ENCODE results near the gene MMD. TPM values are rescaled to one million over a fixed set of nuclear protein-coding genes. Genes with fewer than 3 reads are reported as not detected.

The MMD gene
- total and polyA plus RNA-seq, 2 of the 13 experiments (the other 11 are each of a cell fraction or from before 2014, with no cell fraction given), result 121 to 225 TPM

GRCh38 chr17:55394357-55395021, 27.1 kb downstream of the MMD start (continued):
- TF ChIP-seq NCOA5 (CRISPR knock-in tag; IDR thresholded peaks at IDR 0.05) (peak; percentile 52; the same call in 1 of the 2 replicates), SMC3 (IDR thresholded peaks at IDR 0.05; ENCODE audit: low read length) (no peak), ZNF264 (CRISPR knock-in tag; IDR thresholded peaks at IDR 0.05) (peak; percentile 81; the same call in 1 of the 2 replicates), E2F2 (CRISPR knock-in tag; IDR thresholded peaks at IDR 0.05; ENCODE audit: borderline replicate concordance) (no peak), ERF (CRISPR knock-in tag; IDR thresholded peaks at IDR 0.05) (0 out of 2 replicates have a peak, but pooled peaks have one; percentile 33), FOXP1 (IDR thresholded peaks at IDR 0.05) (peak; percentile 54; the same call in 1 of the 2 replicates), FOXP1 (CRISPR knock-in tag; IDR thresholded peaks at IDR 0.05) (peak; percentile 90), ZNF564 (CRISPR knock-in tag; IDR thresholded peaks at IDR 0.05) (no peak), ZNF704 (CRISPR knock-in tag; IDR thresholded peaks at IDR 0.05; ENCODE audit: borderline replicate concordance) (no peak), FOXA3 (CRISPR knock-in tag; IDR thresholded peaks at IDR 0.05) (peak; percentile 96), MIER3 (CRISPR knock-in tag; IDR thresholded peaks at IDR 0.05; ENCODE audit: borderline replicate concordance) (peak; percentile 35; the same call in 1 of the 2 replicates), MBD4 (IDR thresholded peaks at IDR 0.05; ENCODE audit: borderline replicate concordance, low read length) (peak; percentile 58; the same call in 1 of the 2 replicates), SP1 (IDR thresholded peaks at IDR 0.05) (no peak), SP1 (CRISPR knock-in tag; IDR thresholded peaks at IDR 0.05) (no peak), ZNF710 (CRISPR knock-in tag; IDR thresholded peaks at IDR 0.05; ENCODE audit: borderline replicate concordance) (no peak), KDM6A (CRISPR knock-in tag; IDR thresholded peaks at IDR 0.05; ENCODE audit: low read depth) (peak; percentile 85), ZNF644 (CRISPR knock-in tag; IDR thresholded peaks at IDR 0.05; ENCODE audit: low read depth) (peak; percentile 44; the same call in 1 of the 2 replicates), ZNF768 (CRISPR knock-in tag; IDR thresholded peaks at IDR 0.05) (no peak), ZNF841 (CRISPR knock-in tag; IDR thresholded peaks at IDR 0.05; ENCODE audit: borderline replicate concordance) (no peak)
- TF ChIP-seq, protein P1, sequence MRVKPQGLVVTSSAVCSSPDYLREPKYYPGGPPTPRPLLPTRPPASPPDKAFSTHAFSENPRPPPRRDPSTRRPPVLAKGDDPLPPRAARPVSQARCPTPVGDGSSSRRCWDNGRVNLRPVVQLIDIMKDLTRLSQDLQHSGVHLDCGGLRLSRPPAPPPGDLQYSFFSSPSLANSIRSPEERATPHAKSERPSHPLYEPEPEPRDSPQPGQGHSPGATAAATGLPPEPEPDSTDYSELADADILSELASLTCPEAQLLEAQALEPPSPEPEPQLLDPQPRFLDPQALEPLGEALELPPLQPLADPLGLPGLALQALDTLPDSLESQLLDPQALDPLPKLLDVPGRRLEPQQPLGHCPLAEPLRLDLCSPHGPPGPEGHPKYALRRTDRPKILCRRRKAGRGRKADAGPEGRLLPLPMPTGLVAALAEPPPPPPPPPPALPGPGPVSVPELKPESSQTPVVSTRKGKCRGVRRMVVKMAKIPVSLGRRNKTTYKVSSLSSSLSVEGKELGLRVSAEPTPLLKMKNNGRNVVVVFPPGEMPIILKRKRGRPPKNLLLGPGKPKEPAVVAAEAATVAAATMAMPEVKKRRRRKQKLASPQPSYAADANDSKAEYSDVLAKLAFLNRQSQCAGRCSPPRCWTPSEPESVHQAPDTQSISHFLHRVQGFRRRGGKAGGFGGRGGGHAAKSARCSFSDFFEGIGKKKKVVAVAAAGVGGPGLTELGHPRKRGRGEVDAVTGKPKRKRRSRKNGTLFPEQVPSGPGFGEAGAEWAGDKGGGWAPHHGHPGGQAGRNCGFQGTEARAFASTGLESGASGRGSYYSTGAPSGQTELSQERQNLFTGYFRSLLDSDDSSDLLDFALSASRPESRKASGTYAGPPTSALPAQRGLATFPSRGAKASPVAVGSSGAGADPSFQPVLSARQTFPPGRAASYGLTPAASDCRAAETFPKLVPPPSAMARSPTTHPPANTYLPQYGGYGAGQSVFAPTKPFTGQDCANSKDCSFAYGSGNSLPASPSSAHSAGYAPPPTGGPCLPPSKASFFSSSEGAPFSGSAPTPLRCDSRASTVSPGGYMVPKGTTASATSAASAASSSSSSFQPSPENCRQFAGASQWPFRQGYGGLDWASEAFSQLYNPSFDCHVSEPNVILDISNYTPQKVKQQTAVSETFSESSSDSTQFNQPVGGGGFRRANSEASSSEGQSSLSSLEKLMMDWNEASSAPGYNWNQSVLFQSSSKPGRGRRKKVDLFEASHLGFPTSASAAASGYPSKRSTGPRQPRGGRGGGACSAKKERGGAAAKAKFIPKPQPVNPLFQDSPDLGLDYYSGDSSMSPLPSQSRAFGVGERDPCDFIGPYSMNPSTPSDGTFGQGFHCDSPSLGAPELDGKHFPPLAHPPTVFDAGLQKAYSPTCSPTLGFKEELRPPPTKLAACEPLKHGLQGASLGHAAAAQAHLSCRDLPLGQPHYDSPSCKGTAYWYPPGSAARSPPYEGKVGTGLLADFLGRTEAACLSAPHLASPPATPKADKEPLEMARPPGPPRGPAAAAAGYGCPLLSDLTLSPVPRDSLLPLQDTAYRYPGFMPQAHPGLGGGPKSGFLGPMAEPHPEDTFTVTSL (CRISPR knock-in tag; IDR thresholded peaks at IDR 0.05; ENCODE audit: borderline replicate concordance), result peak; percentile 93
